Stimulated activated CD4-positive, alpha-beta T cell treated with anti-CD3 and anti-CD28 coated beads, Interleukin-4, amount 100 ng/mL, for 4 hours (primary cell): ENCODE results near the gene TMCO4.
"Not testable (repeated sequence)": the region's sequence is repeated elsewhere in the genome, so short reads cannot be mapped to it uniquely, and the experiment has no call there.

Experiments used
- DNase-seq, 2 experiments: peaks; one replicate each; pipeline ENCODE4 v3.0.0-alpha.2; 2020

Gene TMCO4

GRCh38 chr1:19812875-19813642 lies 13.3 kb upstream of the TMCO4 start:
- DNase-seq: no peak

- DNase-seq: peak; percentile 20 to 40
Observed at GRCh38 chr1:19811206-19811851, 11.6 kb upstream of the TMCO4 start.

GRCh38 chr1:19809044-19809750 lies 9.5 kb upstream of the TMCO4 start:
- no peak for DNase-seq

DNA sequence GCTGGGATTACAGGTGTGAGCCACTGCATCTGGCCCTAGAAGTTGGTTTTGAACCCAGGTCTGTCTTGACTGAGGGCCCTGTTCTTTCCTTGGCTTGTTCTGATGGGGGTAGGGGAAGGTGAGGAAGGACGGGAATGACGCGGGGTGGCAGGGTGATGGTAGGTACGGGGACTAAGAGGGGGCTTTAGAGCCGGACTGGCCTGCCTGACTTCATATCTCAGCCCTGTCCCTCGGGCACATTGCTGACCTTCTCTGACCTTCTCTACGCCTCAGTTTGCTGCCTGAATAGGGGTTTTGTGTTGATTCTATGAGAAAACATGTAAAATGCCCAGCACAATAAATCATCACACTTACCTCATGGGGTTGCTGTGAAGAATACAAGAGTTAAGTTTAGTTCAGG lies 8.6 kb upstream of the TMCO4 start:
- no peak for DNase-seq

DNA sequence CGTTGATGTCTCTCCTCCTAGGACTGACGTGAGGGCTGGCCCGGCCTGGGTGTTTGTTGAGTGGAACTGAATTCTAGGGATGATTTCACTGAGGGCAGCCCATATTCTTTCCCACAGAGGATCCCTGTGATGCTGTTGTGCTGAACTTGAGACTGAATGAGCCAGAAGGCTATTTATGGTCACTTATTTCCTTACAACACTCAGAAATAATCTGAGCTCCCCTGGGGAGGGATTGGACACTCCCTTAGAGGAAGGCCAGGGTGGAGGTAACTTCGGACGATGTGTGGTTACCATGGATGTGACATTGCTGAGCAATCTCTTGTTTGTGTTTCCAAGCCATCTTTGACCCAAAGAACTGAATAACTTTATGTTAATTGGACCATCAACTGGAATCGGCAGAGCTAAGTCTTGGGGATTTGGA lies 5.1 kb upstream of the TMCO4 start:
- DNase-seq: no peak

DNA sequence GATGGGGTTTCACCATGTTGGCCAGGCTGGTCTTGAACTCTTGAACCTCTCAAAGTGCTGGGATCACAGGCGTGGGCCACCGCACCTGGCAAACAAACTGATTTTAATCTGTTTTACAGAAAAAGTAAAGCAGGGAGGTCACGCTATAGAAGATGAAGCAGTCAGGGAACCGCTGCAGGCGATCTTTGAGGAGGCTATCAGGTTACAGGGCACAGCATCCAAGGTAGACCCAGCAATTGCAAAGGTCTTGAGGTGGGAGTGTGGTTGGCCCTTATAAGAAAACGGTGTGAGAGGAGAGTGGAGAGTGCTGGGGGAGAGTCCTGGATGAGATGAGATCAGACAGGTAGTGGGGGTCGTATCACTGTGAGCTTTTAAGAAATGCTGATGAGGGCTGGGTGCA lies 2.6 kb upstream of the TMCO4 start:
- no peak for DNase-seq

DNA sequence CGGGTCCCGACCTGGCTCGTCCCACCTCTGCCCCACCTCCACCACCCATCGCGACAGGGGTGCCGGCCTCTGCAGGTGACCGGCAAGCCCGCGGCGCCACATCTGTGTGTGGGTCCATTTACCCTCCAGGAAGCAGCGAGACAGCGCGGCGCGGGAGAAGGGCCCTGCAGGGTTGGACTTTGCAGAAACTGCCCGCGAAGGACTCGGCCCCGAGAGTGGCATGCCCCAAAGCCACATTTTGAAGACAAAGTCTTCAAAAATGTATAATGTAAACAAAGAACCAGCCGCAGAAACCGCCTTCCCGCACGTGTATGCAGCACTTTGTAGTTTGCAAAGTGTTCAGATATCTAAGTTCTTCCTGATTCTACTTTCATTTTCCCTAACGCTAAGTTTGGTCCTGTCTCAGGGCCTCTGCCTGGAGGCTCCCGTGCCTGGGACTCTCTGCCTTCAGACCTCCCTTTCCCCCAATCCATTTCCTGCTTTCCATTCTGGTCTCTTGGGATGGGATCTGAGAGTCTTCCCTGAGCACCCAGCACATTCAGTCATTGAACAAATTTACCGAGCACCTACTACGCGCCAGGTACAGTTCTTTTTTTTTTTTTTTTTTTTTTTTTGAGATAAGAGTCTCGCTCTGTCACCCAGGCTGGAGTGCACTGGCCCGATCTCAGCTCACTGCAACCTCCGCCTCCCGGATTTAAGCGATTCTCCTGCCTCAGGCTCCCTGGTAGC lies 524 bp upstream of the TMCO4 start:
- peak; percentile 33 to 40 for DNase-seq

DNA sequence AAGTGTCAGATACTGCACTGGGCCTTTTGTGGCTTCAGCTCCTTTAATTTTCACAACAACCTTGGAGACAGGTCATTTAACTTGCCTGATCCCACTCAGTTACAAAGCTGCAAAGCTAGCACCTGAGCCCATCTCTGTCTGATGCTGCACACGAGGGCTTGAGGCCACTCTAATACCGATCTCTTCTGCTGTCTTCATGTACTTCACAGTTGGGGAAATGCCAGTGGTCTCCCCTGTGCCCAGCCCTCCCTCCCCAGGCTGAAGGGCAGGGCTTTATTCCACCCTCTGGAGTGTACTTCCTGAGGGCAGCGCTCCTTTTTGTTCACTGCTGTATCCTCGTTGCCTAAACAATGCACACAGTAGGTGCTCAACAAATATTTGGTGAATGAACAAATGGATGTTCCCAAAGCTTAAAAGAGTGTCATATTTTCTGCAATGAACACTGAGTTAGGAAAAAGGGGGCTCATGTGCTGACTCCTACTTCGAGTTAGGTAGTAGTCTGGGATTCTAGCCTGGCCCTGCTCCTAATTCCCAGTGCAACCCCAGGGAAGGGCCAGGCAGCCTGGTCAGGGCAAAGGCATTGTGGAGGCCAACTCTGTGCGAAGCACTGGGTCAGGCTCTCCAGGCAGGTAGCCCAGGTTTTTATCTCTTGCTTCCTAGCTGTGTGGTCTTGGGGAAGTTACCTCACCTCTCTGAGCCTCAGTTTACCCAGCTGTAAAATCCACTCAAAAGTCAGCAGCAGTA lies 1.1 kb downstream of the TMCO4 start:
- DNase-seq: no peak

DNA sequence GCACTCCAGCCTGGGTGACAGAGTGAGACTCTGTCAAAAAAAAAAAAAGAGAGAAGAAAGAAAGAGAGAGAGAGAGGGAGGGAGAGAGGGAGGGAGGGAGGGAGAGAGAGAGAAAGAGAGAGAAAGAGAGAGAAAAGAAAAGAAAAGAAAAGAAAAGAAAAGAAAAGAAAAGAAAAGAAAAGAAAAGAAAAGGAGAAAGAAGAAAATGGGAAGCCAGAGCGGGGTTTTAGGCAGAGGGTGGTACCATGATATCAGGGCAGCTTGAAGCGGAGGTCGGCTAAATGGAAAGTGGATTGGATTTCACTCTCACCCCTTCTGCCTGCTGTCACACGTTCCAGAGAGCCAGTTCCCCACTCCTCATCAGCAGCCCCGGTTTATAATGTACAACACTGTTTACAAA lies 1.9 kb downstream of the TMCO4 start:
- DNase-seq: no peak

GRCh38 chr1:19794583-19794982 lies 5.1 kb downstream of the TMCO4 start:
- DNase-seq: no peak

DNA sequence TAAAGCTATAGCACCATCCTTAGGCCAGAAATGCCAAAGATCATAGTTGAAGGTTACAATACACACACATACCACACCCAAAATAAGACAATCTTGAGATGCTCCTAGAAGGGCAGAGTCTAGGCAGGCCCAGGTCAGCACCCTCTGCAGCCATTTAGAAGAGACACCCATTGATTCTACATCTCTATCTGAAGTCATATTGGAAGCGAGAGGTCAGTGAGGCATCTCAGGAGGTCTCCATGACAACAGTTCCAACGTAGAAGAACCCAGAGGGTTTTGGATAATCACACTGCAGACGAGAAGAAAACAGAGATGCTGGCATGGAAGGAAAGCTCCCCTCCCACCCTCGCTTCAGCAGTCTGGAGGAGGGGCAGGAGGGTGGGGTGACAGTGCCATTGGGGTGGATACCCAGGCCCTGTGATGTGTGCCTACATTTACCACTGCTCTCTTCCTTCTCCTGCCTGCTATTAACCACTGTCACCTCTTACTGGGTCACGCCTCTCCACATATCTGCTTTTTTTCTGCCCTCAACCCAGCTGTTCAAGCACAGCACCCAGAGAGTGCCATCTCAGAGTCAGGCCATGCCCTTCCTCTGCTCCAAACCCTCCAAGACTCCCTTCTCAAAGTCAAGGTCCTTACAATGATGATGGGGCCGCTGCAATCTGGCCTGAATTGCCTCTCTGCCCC lies 6.2 kb downstream of the TMCO4 start:
- DNase-seq: no peak

- DNase-seq: no peak
Observed at GRCh38 chr1:19792237-19793002, 7.3 kb downstream of the TMCO4 start.

- DNase-seq: not testable (repeated sequence)
Observed at GRCh38 chr1:19790061-19790975, 9.4 kb downstream of the TMCO4 start.

GRCh38 chr1:19786988-19787423 lies 12.7 kb downstream of the TMCO4 start:
- DNase-seq: no peak

DNA sequence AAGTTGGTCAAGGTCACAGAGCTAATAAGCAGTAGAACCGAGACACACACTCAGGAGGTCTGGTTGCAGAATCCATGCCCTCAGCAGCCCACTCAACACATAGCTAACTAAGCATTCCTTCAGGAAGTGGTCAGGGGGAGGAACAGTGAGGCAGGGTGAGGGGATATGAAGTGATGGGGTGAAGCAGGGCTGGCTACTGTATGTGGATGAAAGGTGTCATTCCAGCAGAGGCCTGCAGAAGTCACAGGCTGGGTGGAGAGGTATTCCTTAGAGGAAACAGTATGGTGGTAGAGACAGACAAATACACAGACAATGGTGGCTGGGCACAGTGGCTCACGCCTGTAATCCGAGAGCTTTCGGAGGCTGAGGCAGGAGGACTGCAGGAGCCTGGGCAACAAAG lies 14.1 kb downstream of the TMCO4 start:
- DNase-seq: no peak

- no peak for DNase-seq
Observed at GRCh38 chr1:19780267-19780877, 19.3 kb downstream of the TMCO4 start.

GRCh38 chr1:19776933-19777332 lies 22.8 kb downstream of the TMCO4 start:
- no peak for DNase-seq

GRCh38 chr1:19776287-19776686 lies 23.4 kb downstream of the TMCO4 start:
- no peak for DNase-seq

GRCh38 chr1:19775831-19776230 lies 23.9 kb downstream of the TMCO4 start:
- DNase-seq: no peak
